ENCODE results near the gene BCL7C.
A peak's percentile ranks its signal among the peaks of the same experiment; 100 is the strongest.
"Not testable (repeated sequence)": the region's sequence is repeated elsewhere in the genome, so short reads cannot be mapped to it uniquely, and the experiment has no call there.

BCL7C gene

GRCh38 chr16:30893744-30894539 lies at the start of gene BCL7C:
Gene BCL7C, minus strand, starts transcription at chr16:30894077. Its CDS starts 133 bp downstream, at chr16:30893944.
- peak; percentile 94 for DNase-seq (ENCODE audit: low spot score)

GRCh38 chr16:30942426-30942806 lies 48.5 kb upstream of the BCL7C start:
- no peak for DNase-seq (ENCODE audit: low spot score)

GRCh38 chr16:30941600-30942425 lies 47.9 kb upstream of the BCL7C start:
- no peak for DNase-seq (ENCODE audit: low spot score)

- DNase-seq (ENCODE audit: low spot score), result not testable (repeated sequence)
Measured at GRCh38 chr16:30939571-30939970, 45.7 kb upstream of the BCL7C start.

DNA sequence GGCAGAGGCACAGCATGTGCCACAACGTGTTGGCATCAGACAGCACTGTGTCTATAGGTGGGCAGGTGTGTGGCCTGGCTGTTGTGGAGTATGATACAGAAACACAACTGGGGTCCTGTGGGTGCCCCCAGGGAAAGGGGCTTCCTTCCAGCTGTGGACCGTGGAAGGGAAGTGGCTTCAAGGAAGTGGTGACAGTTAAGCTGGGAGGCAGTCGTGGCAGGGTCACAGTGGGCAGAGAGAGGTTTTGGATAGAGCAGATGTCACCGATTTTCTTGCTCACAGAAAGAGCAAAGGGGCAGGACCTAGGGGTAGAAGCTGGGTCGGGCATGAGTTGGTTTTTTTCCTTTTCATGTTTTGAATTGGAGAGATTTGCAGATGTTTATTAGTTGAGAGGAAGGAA lies 43.8 kb upstream of the BCL7C start:
- DNase-seq (ENCODE audit: low spot score), result no peak

- DNase-seq (ENCODE audit: low spot score), result no peak
Measured at GRCh38 chr16:30934827-30935557, 41.1 kb upstream of the BCL7C start.

DNA sequence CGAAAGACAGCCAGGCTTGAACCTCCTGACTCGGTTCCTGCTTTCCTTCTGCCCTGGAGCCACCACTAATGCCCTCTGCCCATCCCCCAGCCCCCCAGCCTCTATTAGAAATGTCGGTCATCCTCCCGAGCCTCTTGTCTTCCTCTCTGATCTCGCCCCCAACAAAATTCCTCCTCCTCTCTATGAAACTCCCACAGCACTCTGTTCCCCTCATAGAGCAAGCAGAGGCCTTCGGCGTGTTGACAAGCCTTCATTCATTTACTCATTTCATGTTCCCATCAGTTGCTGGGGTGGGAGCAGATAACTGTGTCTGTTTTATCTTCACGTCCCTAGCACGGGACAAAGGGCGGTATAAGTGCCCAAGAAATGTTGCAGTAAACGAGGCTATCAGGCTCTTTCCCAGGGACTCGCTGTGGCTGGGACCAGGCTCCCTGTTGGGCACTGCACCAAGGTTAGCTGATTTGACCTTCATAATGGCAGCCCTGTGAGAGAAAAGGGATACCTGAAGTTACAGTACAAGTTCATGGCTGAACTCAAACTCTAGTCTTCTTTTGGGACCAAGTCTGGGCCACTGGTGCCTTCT lies 37.3 kb upstream of the BCL7C start:
- DNase-seq (ENCODE audit: low spot score), result no peak

GRCh38 chr16:30930160-30930571 lies 36.3 kb upstream of the BCL7C start:
- no peak for DNase-seq (ENCODE audit: low spot score)

- DNase-seq (ENCODE audit: low spot score), result no peak
Measured at GRCh38 chr16:30929167-30929566, 35.3 kb upstream of the BCL7C start.

- no peak for DNase-seq (ENCODE audit: low spot score)
Measured at GRCh38 chr16:30928390-30928789, 34.5 kb upstream of the BCL7C start.

- DNase-seq (ENCODE audit: low spot score), result peak; percentile 82
Measured at GRCh38 chr16:30927789-30928378, 34.0 kb upstream of the BCL7C start.

GRCh38 chr16:30926937-30927788 lies 33.3 kb upstream of the BCL7C start:
- DNase-seq (ENCODE audit: low spot score), result no peak

DNA sequence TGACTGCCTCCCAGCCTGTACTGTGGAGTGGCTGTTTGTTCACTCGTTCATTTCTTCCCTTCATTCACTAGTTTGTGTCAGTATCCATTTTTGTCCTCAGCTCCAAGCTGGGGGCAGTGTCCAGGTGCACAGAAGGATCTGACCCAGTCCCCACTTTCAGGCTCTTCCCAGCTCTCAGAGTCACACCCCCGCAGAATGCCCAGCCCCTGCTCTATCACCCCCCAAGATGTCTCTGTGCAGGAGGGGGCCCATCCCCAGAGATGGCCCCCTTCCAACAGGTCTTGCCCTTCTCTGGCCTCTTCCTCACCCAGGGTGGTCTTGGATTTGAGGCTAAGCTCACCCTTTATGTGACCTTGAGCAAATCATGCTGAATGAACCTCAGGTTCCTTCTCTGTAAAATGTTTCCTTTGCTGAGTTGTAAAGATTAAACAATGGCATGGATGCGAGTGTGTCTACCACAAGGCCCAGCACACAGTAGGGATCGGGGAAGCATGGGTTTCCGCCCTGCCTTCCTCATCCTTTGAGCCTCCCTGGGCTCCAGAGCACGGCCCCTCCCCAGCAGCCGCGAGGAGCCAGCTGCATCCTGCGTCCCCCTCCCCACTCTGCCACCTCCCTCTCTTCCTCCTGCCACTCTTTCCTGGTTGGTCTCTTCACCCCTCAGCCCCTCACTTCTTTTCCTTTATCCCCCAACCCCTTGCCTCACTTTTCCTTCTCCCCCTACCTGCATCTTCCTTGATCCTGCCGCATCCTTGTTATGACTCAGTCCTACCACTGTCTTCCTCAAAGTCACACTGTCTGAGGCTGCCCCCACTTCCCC lies 32.3 kb upstream of the BCL7C start:
- no peak for DNase-seq (ENCODE audit: low spot score)

- no peak for DNase-seq (ENCODE audit: low spot score)
Measured at GRCh38 chr16:30925632-30925987, 31.7 kb upstream of the BCL7C start.

DNA sequence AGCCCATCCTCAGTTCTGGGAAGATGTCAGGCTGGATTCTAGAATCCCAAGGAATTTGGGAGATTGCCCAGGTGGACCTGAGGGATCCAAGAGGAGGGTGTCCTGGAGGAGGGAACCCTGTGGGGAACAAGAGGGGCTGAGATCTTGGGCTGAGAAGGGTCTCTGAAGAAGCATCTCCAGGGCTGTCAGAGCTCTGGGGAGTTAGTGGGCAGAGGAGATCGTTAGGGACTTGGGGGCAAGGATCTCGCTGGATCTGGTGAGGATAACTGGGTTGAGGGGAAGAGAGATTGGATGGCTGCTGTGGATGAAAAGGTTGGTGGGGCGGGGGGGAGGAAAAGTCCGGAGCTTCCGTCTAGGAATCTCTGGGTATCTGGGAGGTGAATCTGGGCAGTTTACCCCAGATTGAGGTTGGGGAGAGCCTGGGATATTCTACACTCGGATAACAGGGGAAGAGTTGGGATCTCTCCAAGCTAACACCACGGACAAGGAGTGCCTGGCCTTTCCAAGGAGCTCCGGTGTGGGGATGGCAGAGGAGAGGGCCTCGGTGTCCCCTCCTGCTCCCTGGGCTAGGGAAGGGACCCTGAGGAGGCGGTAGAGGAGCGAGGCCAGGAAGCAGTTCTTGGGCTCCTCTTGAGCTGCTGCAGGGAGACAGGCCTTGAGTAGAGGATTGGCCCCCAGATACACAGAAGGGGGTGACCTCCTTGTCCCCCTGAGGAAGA lies 31.2 kb upstream of the BCL7C start:
- no peak for DNase-seq (ENCODE audit: low spot score)

- no peak for DNase-seq (ENCODE audit: low spot score)
Measured at GRCh38 chr16:30924076-30924912, 30.4 kb upstream of the BCL7C start.

GRCh38 chr16:30923554-30924075 lies 29.7 kb upstream of the BCL7C start, which contains the start of gene FBXL19:
Gene FBXL19, plus strand, starts transcription at chr16:30923572. Its CDS starts 2,183 bp downstream, at chr16:30925755.
- DNase-seq (ENCODE audit: low spot score), result no peak

DNA sequence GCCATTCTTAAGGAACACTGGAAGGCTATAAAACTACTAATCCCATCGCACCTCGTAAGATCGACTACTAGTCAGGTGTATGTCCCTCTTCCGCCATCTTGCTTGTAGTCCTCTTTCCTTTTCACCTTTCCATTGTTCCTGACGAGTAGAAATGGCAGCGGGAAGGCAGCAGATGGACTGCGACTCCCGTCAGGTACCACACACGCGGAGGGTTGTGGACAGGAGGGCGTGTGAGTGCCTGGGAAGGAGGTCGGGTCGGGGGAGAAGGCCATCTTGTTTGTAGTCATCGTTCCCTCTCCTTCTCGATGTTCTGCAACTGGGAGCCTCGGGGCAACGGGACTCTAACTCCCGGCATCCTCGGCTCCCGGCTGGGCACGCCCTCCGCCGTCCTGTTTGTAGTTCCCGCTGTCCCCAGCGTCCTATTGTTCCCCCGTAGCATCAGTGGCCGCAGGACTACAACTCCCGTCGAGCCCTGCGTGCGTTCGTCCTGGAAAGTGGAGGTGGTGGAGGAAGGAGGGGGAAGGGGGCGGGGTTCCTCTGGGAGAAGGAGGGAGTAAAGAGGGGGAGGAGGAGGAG lies 29.2 kb upstream of the BCL7C start:
- DNase-seq (ENCODE audit: low spot score), result peak; percentile 100

Measured in left forelimb (tissue), 1 donor.